ENCODE results near the gene GRM3. TPM values are rescaled to one million over a fixed set of nuclear protein-coding genes. Genes with fewer than 3 reads are reported as not detected.

Gene GRM3
- total RNA-seq, 4 donors from 2014 or later: not detected

DNA sequence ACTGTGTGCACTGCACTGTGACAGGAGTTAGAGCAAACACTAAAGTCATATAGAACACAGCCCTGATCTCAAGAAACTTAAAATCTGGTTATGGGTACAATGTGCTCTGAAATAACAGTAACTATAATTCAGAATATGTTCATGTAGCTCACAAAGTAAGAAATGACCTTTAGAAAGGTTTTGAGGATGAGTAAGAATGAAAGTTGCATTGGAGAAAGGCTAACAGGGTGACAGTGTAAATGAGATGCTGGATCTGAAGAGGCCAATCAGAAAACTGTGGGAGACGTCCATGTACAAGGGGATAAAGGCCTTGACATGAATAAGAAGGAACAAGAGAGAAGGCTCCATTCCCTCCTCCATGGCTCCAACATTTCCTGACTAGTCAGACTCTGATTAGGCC is 124.7 kb downstream of the GRM3 start:
- ATAC-seq (ENCODE audit: low FRiP score): no peak
- TF ChIP-seq, protein P1, sequence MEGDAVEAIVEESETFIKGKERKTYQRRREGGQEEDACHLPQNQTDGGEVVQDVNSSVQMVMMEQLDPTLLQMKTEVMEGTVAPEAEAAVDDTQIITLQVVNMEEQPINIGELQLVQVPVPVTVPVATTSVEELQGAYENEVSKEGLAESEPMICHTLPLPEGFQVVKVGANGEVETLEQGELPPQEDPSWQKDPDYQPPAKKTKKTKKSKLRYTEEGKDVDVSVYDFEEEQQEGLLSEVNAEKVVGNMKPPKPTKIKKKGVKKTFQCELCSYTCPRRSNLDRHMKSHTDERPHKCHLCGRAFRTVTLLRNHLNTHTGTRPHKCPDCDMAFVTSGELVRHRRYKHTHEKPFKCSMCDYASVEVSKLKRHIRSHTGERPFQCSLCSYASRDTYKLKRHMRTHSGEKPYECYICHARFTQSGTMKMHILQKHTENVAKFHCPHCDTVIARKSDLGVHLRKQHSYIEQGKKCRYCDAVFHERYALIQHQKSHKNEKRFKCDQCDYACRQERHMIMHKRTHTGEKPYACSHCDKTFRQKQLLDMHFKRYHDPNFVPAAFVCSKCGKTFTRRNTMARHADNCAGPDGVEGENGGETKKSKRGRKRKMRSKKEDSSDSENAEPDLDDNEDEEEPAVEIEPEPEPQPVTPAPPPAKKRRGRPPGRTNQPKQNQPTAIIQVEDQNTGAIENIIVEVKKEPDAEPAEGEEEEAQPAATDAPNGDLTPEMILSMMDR (IDR thresholded peaks at IDR 0.05): no peak
- DNase-seq (ENCODE audit: low spot score): no peak

- TF ChIP-seq, protein P1 (IDR thresholded peaks at IDR 0.05): no peak
- DNase-seq (ENCODE audit: low spot score): no peak
- ATAC-seq (ENCODE audit: low FRiP score): no peak
Observed at GRCh38 chr7:86768967-86769760, 125.5 kb downstream of the GRM3 start.

DNA sequence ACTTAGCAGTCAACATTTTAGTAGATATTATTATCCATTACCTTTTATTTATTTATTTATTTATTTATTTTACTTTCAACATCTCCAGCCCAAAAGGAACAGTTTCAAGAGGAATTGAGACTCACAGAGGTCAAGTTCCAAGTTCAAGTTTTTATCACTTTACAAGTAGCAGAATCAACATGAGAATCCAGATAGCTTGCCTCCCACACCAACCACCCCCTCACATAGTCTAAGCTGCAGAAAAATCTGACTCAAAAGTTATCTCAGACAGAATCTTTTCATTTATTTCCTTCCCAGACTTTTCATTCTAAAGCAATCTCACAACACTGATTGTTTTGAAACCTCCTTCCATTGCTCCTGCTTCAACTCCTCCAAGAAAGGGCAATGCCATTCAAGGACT is 129.6 kb downstream of the GRM3 start:
- DNase-seq (ENCODE audit: low spot score) (no peak), ATAC-seq (ENCODE audit: low FRiP score) (no peak)
- TF ChIP-seq, protein P1 (IDR thresholded peaks at IDR 0.05): no peak

DNA sequence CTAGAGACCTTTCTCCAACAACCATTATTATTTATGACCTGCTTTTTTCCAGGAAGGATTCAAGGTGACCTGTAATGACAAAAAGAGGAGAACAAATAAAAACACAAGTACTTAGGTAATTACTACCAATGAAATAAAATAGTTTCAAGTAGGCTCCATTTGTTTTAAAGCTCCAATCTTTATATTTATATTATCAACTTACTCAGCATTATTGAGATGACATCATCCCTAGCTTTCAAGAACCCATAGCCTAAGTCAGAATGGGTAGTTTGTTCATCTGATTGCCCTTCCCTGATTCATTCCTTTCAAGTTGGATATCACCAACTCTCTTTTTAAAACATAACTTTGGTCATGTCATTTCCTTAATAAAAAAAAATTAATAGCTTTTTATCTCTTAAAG is 131.5 kb downstream of the GRM3 start:
- DNase-seq (ENCODE audit: low spot score) (no peak), ATAC-seq (ENCODE audit: low FRiP score) (no peak)
- TF ChIP-seq, protein P1 (IDR thresholded peaks at IDR 0.05): no peak

DNA sequence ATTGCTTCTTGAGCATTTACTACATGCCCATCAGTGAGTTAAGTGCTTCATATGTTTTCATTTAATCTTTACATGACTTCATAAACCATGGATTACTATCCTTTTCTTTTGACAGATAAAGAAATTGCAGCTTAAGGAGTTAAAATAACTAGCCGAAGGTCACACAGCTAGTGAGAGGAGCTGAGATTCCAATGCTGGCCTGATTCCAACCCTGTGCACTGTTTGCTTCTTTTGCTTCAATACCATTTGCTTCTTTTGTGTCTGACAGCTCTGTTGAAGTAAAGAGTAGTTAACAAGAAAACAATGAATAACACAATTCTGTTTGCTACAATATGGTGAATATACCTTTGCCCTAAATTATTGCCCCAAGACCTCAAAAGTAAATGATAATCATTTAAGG is 132.4 kb downstream of the GRM3 start:
- TF ChIP-seq, protein P1 (IDR thresholded peaks at IDR 0.05): no peak
- DNase-seq (ENCODE audit: low spot score): no peak
- no peak for ATAC-seq (ENCODE audit: low FRiP score)

GRCh38 chr7:86778271-86778670 is 134.6 kb downstream of the GRM3 start:
- ATAC-seq (ENCODE audit: low FRiP score) (no peak), DNase-seq (ENCODE audit: low spot score) (no peak)
- TF ChIP-seq, protein P1 (IDR thresholded peaks at IDR 0.05): no peak

- ATAC-seq (ENCODE audit: low FRiP score): no peak
- no peak for DNase-seq (ENCODE audit: low spot score)
- TF ChIP-seq, protein P1 (IDR thresholded peaks at IDR 0.05): no peak
Observed at GRCh38 chr7:86784765-86785164, 141.1 kb downstream of the GRM3 start.
